Activated T-helper 1 cell treated with Interleukin-2 at 50 U/mL for 16 hours (primary cell): ENCODE measurements around the gene ZNHIT2.

Source experiments
- DNase-seq: peaks from one replicate; pipeline ENCODE4 v3.0.0-alpha.2; 2020; ENCODE audit warnings: low read depth

ZNHIT2 gene

DNA sequence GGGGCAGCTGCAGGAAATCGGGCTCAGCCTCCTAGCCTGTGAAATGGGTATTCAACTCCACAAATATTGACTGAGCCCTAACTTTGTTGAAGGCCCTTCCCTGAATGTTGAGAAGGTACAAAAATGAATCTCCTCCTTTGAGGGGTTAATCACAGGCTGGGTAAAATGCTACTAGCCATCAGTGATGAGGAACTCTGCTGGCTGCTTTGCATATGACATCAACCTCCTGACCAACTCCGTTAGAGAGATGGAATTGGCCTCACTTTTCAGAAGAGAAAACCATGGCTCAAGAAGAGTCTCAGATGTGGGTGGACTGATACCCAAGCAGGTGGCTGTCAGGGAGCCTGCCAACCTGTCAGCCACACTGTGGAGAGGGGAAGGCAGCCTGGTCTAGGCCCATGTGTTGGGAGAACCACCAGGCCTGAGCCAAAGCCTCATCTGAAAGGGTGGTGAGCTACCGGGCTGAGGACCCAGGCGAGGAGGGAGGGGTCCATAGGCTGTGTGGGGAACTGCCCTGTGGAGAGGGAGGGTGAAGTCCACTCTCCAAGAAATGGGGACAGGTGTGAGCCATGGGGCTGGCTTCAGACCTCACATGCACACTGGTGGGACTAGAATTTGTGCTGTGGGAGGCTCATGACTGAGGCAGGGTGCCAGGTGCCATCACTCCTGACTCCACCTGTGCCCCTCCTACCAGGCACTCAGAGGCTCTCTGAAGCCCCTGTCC lies 45.4 kb downstream of the ZNHIT2 start:
- DNase-seq = no peak

DNA sequence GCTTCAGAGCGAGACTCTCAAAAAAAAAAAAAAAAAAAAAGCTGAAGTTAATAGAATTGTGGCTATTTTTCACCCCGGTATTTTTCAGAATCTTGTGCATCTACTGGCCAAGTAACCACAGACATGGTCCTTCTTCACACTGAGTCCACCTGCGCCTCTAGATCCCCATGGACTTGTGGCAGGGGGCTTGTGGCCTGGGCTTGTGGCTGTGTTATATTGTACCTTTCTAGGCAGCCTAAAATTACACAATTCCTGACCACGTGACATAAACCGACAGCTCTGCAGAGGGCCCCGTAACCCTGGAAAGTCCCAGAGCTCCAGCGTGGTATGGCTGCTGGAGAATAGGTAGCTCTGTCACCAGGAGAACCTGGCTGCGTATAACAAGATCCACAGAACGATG lies 48.3 kb downstream of the ZNHIT2 start:
- DNase-seq = no peak

DNA sequence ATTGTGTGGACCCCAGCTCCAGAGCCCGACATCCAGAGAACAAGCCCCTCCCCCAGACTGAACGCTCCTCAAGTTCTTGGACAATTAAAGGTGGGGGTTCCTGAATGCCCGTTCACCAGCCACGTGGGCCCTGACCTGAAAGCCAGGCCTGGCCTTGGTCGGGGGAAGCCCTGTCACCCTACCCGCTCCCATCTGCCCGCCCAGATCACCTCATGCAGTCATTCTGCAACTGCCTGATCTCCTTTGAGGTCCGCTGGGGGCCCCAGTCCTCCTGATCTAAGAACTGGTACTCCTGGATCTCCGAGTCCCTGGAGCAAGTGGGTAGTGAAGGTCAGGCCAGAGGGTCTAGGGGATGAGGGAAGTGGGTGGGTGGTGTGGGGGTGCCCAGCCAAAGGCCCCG lies 50.1 kb downstream of the ZNHIT2 start:
- no peak for DNase-seq

DNA sequence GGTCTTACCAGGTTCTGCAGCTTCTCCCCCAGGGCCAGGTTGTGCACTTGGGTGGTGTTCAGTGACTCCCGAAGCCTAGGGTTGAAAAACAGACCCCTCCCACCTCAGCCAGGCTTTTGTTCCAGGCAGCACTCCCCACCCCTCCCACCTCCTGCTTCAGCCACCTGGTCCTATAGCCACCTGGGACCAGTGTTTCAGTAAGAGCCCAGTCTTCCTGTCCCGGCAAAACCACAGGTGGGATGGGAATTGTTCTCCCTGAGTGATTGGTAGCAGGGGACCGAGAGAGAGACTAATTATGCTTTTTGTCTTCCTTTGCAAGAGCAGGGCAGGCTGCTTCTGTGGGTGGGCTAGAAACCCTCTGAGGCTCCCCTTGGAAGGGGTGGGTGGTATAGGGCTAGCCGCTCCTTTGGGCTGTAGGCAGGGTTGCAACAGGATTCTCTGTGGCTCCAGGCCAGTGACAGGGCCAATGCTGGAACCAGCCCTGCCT lies 50.7 kb downstream of the ZNHIT2 start:
- DNase-seq = no peak
